ENCODE data around the gene CYBA. TPM values are rescaled to one million over a fixed set of nuclear protein-coding genes. Genes with fewer than 3 reads are reported as not detected.

Gene CYBA
- polyA plus RNA-seq, 1 experiment, result 187 TPM

DNA sequence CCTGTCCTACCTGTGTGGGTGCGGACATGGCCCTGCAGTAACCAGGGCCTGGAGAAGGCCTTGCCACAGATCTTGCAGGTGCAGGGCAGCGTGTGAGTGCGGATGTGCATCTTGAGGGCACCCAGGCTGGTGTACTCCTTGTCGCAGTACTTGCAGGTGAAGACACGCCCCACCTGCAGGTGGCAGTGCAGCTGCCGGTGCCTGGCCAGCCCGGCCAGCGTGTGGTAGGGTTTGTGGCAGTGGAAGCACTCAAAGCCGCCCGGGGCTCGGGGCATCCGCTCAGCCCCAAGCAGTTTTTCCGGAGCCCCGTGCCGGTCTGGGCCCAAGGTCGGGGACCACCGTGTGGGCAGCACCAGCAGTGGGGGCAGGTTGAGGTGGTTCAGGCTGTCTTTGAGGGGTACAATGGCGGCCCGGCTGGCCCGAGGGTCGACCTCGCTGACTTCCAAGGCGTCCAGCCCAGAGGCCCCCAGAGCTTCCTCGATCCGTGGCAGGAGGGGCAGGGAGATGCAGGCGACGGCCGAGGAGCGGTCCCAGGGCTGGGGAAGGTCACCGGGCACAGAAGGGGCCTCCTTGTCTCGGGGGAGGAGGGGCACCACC, 30.3 kb upstream of the CYBA start:
- Histone ChIP-seq H3K4me3 (ENCODE audit: low read depth, low read length) (no peak overlapping the region), H3K27me3 (ENCODE audit: control insufficient read depth, insufficient read depth, low read length) (0 out of 2 replicates have a peak, but pooled peaks cover 2% of the 10 kb centered on the region), H3K36me3 (ENCODE audit: control insufficient read depth, insufficient read depth, low read length) (peaks cover 2% of the 10 kb centered on the region; the same call in 1 of the 2 replicates)
- TF ChIP-seq, protein P1, sequence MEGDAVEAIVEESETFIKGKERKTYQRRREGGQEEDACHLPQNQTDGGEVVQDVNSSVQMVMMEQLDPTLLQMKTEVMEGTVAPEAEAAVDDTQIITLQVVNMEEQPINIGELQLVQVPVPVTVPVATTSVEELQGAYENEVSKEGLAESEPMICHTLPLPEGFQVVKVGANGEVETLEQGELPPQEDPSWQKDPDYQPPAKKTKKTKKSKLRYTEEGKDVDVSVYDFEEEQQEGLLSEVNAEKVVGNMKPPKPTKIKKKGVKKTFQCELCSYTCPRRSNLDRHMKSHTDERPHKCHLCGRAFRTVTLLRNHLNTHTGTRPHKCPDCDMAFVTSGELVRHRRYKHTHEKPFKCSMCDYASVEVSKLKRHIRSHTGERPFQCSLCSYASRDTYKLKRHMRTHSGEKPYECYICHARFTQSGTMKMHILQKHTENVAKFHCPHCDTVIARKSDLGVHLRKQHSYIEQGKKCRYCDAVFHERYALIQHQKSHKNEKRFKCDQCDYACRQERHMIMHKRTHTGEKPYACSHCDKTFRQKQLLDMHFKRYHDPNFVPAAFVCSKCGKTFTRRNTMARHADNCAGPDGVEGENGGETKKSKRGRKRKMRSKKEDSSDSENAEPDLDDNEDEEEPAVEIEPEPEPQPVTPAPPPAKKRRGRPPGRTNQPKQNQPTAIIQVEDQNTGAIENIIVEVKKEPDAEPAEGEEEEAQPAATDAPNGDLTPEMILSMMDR (IDR thresholded peaks at IDR 0.05; ENCODE audit: insufficient read depth, low read depth, low read length), result peak; percentile 17; the same call in 1 of the 2 replicates
- DNase-seq (ENCODE audit: low read depth), result no peak
- CTCF ChIA-PET, result no interaction called here
- POLR2A ChIA-PET, result no interaction called here

DNA sequence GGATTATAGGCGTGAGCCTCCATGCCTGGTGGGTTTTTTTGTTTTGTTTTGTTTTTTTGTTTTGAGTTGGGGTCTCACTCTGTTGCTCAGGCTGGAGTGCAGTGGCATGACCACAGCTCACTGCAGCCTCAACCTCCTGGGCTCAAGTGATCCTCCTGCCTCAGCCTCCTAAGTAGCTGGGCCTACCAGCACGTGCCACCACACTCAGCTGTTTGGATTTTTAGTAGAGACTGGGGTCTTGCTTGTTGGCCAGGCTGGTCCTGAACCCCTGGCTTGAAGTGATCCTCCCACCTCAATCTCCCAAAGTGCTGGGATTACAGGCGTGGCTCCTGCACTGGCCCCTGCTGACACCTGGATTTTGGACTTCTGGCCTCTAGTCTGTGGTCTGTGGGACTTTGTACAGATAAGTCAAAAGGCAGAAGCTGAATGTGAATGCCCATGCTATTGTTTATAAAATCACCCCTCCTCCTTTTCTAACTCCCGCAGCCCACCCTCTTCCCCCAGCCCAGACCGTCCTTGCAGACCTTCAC, 29.8 kb upstream of the CYBA start:
- DNase-seq (ENCODE audit: low read depth), result no peak
- CTCF ChIA-PET, result no interaction called here
- POLR2A ChIA-PET, result no interaction called here
- Histone ChIP-seq H3K36me3 (ENCODE audit: control insufficient read depth, insufficient read depth, low read length) (peaks cover 2% of the 10 kb centered on the region; the same call in 1 of the 2 replicates), H3K27me3 (ENCODE audit: control insufficient read depth, insufficient read depth, low read length) (0 out of 2 replicates have a peak, but pooled peaks cover 2% of the 10 kb centered on the region), H3K4me3 (ENCODE audit: low read depth, low read length) (no peak overlapping the region)
- TF ChIP-seq, protein P1 (IDR thresholded peaks at IDR 0.05; ENCODE audit: insufficient read depth, low read depth, low read length), result no peak

DNA sequence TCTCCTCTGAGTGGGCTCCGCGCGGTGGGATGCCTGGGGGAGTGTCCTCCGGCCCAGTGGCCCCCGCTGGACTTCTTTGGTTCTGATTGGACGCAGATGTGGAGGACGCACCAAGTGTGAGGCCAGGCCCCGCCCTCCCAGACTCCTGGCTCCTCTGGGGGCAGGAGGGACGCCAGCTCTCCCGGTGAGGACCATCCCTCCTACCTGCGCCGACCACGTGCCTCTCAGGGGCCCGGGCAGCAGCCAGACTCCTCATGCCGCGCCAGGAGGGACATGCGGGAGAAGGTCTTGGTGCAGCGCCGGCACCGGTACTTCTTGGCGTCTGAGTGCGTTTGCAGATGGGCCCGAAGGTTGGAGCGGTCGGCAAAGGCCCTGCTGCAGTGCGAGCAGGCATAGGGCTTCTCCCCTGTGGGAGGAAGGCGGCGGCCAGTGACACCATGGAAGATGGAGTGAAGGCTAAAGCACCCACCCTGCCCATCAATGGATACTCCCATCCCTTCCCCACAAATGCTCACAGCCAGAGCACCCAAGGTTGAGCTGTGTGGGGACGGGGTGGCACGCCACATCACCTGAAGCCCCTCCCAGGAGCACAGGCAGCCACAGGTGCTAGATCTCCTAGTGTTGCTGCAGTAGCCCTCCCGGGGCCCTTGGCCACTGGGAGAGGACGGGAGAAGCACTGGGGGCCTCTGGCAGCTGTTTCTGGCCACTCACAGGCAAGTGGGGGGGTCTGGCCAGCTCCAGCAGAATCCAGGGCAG, 27.5 kb upstream of the CYBA start:
- TF ChIP-seq, protein P1 (IDR thresholded peaks at IDR 0.05; ENCODE audit: insufficient read depth, low read depth, low read length), result no peak
- no peak for DNase-seq (ENCODE audit: low read depth)
- ChIA-PET CTCF (interaction anchor here (1.5 kb wide), 1 partner anchor 9 kb away, joined by 3 read pairs; no protein-coding TSS in a partner anchor), POLR2A (no interaction called here)
- H3K27me3 ChIP-seq (ENCODE audit: control insufficient read depth, insufficient read depth, low read length), result 0 out of 2 replicates have a peak, but pooled peaks cover 2% of the 10 kb centered on the region
- peaks cover 3% of the 10 kb centered on the region; the same call in 1 of the 2 replicates for H3K36me3 ChIP-seq (ENCODE audit: control insufficient read depth, insufficient read depth, low read length)
- no peak overlapping the region for H3K4me3 ChIP-seq (ENCODE audit: low read depth, low read length)

DNA sequence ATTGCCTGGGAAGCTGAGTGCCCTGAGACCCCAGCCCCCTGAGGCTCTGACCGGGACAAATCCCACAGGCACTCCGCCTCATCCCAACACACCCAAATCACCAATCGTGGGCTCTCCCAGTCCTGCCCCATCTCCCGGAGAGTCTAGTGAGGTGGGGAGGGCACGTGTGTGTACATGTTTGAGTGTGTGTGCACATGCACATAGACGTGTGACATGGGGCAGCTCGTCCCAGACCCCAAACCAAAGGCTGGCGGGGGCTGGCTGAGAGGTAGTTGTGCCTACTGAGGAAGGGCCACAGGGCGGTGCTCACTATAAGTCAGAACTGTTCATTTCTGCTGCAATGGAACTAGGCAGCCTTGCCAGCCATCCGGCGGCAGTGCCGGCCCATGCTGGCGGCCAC, 26.9 kb upstream of the CYBA start:
- no peak overlapping the region for H3K4me3 ChIP-seq (ENCODE audit: low read depth, low read length)
- ChIA-PET CTCF (interaction anchor here (1.5 kb wide), 1 partner anchor 10 kb away, joined by 3 read pairs; no protein-coding TSS in a partner anchor), POLR2A (no interaction called here)
- TF ChIP-seq, protein P1 (IDR thresholded peaks at IDR 0.05; ENCODE audit: insufficient read depth, low read depth, low read length), result no peak
- no peak for DNase-seq (ENCODE audit: low read depth)
- 0 out of 2 replicates have a peak, but pooled peaks cover 2% of the 10 kb centered on the region for H3K27me3 ChIP-seq (ENCODE audit: control insufficient read depth, insufficient read depth, low read length)
- peaks cover 3% of the 10 kb centered on the region; the same call in 1 of the 2 replicates for H3K36me3 ChIP-seq (ENCODE audit: control insufficient read depth, insufficient read depth, low read length)

Measured in BJ (cell line).